Neural progenitor cell (in vitro differentiated cells): Measurements from ENCODE around the gene CFAP20DC.

Experiments
- CTCF ChIP-seq: fragments of 200-600 bp; sonication (generic); IDR thresholded peaks from 2 replicates; pipeline ENCODE4 v1.5.1; 2017; ENCODE audit warnings: antibody characterized with exemption, mild to moderate bottlenecking
- EZH2 ChIP-seq: fragments of 200-600 bp; sonication (generic); IDR thresholded peaks from 2 replicates; pipeline ENCODE4 v1.6.1; 2017; ENCODE audit warnings: antibody characterized with exemption, mild to moderate bottlenecking, moderate library complexity
- EZH2phosphoT487 ChIP-seq: fragments of 200-600 bp; sonication (generic); IDR thresholded peaks from 2 replicates; pipeline ENCODE4 v1.6.1; 2017; ENCODE audit warnings: antibody characterized with exemption

DNA sequence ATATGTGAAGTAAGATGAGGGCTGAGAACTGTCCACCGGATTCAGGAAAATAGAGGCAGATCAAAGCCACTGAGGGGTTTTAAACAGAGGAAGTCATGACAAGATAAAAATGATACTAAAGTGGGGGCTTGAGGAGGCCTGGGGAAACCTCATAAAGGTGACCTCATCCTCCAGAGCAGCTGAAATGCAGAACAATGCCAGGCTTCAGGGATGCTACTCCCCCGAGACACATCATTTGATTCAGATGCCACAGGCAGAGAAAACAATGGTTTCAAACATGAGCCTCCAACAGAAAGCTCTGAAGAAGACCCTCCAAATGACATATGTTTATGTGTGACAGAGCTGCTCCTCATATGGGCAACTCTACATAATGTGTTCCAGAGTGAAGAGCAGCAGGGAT, 6.4 kb downstream of the CFAP20DC start:
- TF ChIP-seq CTCF (no peak), EZH2phosphoT487 (no peak), EZH2 (no peak)
